HG02763 (cell line): ENCODE data around the gene GABPB2.

Experiments
- ATAC-seq: cut with Tn5 transposase; IDR thresholded peaks from one replicate; pipeline ENCODE4 v1.9.1; 2021; ENCODE audit warnings: mild to moderate bottlenecking, moderate library complexity; ENCODE audit not compliant: unreplicated experiment

The GABPB2 gene

GRCh38 chr1:151158326-151158725, 87.8 kb downstream of the GABPB2 start:
- no peak for ATAC-seq

GRCh38 chr1:151158751-151159251, 88.2 kb downstream of the GABPB2 start:
- ATAC-seq: no peak

GRCh38 chr1:151159373-151159772, 88.8 kb downstream of the GABPB2 start:
- ATAC-seq: no peak

- ATAC-seq: no peak
Observed at GRCh38 chr1:151164732-151165280, 94.2 kb downstream of the GABPB2 start.

- no peak for ATAC-seq
Observed at GRCh38 chr1:151165281-151165737, 94.7 kb downstream of the GABPB2 start.

GRCh38 chr1:151165738-151166504, 95.4 kb downstream of the GABPB2 start, which contains the start of the genes LYSMD1 and SCNM1:
LYSMD1 (minus strand) TSS chr1:151165902; CDS start chr1:151165258, 644 bp downstream.
SCNM1 (plus strand) TSS chr1:151166144; CDS start chr1:151166153, 9 bp downstream.
- ATAC-seq: peak; percentile 90

- ATAC-seq: no peak
Observed at GRCh38 chr1:151166505-151166956, 96.0 kb downstream of the GABPB2 start.

- ATAC-seq: no peak
Observed at GRCh38 chr1:151167116-151167515, 96.6 kb downstream of the GABPB2 start.

- ATAC-seq: no peak
Observed at GRCh38 chr1:151171190-151171589, 100.6 kb downstream of the GABPB2 start.
